ENCODE measurements around the gene PCDHGA6.
"Not testable (repeated sequence)": the region's sequence is repeated elsewhere in the genome, so short reads cannot be mapped to it uniquely, and the experiment has no call there.

PCDHGA6 gene

DNA sequence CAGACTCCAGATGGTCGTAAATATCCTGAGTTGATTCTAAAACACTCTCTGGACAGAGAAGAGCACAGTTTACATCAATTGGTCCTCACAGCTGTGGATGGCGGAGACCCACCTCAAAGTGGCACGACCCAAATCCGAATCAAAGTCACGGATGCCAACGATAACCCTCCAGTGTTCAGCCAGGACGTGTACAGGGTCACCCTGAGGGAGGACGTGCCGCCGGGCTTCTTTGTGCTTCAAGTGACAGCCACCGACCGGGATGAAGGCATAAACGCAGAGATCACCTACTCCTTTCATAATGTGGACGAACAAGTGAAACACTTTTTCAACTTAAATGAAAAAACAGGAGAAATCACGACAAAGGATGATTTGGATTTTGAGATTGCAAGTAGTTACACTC lies 13.0 kb upstream of the PCDHGA6 start:
- no peak for DNase-seq

GRCh38 chr5:141362719-141363118 lies 11.0 kb upstream of the PCDHGA6 start:
- no peak for DNase-seq

DNA sequence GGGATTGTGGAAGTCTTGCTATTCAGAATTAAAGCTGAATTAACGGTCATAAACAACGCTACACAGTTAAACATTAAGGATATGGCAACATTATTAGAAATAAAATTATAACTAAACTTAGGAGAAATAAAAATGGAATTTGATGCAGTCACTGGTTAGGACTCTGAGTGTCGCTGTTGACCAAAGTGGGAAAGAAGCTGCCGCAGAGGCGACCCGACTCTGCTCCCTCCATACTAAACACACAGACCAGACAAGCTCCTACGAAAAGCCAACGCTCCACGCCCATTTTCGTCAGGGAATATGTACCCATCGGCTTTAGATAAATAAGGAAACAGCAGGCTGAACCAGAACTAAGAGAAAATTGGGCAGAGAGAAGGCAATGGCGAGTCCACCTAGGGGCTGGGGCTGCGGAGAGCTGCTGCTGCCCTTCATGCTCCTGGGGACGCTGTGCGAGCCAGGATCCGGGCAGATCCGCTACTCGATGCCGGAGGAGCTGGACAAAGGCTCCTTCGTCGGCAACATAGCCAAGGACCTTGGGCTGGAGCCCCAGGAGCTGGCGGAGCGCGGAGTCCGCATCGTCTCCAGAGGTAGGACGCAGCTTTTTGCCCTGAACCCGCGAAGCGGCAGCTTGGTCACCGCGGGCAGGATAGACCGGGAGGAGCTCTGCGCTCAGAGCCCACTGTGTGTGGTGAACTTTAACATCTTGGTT lies 9.6 kb upstream of the PCDHGA6 start, which contains the start of gene PCDHGA5:
Gene PCDHGA5, plus strand, starts transcription at position 211 of the 709 bp plus-strand sequence. Its CDS starts 169 bp downstream, at position 380.
- DNase-seq = no peak

- DNase-seq = no peak
These were observed 7.4 kb upstream of the PCDHGA6 start for GRCh38 chr5:141366016-141366896.

GRCh38 chr5:141369994-141370848 lies 3.5 kb upstream of the PCDHGA6 start, which contains the start of gene PCDHGB3:
PCDHGB3 (plus strand) TSS chr5:141370242; CDS start chr5:141370395, 153 bp downstream.
- no peak for DNase-seq

- no peak for DNase-seq
These were observed 1.9 kb upstream of the PCDHGA6 start for GRCh38 chr5:141371572-141372475.

- DNase-seq = no peak
These were observed 936 bp downstream of the PCDHGA6 start for GRCh38 chr5:141374627-141375026.

DNA sequence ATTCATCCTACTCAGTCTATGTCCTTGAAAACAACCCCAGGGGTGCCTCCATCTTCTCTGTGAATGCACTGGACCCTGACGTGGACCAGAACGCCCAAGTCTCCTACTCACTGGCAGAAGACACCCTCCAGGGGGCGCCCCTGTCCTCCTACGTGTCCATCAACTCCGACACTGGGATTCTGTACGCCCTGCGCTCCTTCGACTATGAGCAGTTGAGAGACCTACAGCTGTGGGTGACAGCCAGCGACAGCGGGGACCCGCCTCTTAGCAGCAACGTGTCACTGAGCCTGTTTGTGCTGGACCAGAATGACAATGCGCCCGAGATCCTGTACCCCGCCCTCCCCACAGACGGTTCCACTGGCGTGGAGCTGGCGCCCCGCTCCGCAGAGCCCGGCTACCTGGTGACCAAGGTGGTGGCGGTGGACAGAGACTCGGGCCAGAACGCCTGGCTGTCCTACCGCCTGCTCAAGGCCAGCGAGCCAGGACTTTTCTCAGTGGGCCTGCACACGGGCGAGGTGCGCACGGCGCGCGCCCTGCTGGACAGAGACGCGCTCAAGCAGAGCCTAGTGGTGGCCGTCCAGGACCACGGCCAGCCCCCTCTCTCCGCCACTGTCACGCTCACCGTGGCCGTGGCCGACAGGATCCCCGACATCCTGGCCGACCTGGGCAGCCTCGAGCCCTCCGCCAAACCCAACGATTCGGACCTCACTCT lies 1.9 kb downstream of the PCDHGA6 start:
- not testable (repeated sequence) for DNase-seq

GRCh38 chr5:141382469-141383294 lies 9.0 kb downstream of the PCDHGA6 start, which contains the start of gene PCDHGA7:
PCDHGA7 (plus strand) TSS chr5:141382742; CDS start chr5:141382900, 158 bp downstream.
- DNase-seq = no peak

- no peak for DNase-seq
These were observed 9.7 kb downstream of the PCDHGA6 start for GRCh38 chr5:141383345-141383744.

- no peak for DNase-seq
These were observed 11.0 kb downstream of the PCDHGA6 start for GRCh38 chr5:141384471-141385267.

DNA sequence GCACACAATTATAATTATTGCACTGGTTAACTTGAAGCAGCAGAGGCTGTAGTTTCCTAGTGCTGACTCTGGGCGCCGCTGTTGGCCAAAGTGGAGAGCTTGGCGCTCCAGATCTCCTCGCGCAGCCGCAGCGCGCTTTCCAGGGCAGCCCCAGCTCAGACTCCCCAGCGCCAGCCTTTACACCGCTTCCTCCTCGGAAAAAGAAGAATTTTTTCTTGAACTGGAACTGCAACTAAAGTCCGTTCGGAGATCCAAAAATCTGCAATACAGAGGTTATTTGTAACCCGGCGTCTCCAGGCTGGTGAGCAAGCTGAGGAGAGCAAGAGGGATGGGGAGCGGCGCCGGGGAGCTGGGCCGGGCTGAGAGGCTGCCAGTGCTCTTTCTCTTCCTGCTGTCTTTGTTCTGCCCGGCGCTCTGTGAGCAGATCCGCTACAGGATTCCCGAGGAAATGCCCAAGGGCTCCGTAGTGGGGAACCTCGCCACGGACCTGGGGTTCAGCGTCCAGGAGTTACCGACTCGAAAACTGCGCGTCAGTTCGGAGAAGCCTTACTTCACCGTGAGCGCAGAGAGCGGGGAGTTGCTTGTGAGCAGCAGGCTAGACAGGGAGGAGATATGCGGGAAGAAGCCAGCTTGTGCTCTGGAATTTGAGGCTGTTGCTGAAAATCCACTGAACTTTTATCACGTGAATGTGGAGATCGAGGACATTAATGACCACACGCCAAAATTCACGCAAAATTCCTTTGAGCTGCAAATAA lies 14.0 kb downstream of the PCDHGA6 start, which contains the start of gene PCDHGB4:
Gene PCDHGB4, plus strand, starts transcription at position 142 of the 755 bp plus-strand sequence. Its CDS starts 187 bp downstream, at position 329.
- DNase-seq = not testable (repeated sequence)

- DNase-seq = no peak
These were observed 15.0 kb downstream of the PCDHGA6 start for GRCh38 chr5:141388661-141389060.

DNA sequence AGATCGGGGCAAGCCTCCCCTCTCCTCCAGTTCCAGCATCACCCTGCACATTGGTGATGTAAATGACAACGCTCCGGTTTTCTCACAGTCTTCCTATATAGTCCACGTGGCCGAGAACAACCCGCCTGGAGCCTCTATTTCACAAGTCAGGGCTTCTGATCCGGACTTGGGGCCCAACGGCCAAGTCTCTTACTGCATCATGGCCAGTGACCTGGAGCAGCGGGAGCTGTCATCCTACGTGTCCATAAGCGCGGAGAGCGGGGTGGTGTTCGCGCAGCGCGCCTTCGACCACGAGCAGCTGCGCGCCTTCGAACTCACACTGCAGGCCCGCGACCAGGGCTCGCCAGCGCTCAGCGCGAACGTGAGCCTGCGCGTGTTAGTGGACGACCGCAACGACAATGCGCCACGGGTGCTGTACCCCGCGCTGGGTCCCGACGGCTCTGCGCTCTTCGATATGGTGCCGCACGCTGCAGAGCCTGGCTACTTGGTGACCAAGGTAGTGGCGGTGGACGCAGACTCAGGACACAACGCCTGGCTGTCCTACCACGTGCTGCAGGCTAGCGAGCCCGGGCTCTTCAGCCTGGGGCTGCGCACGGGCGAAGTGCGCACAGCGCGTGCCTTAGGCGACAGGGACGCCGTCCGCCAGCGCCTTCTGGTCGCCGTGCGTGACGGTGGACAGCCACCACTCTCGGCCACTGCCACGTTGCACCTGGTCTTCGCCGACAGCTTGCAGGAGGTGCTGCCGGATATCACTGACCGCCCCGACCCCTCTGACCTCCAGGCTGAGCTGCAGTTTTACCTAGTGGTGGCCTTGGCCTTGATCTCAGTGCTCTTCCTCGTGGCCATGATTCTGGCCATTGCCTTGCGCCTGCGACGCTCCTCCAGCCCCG lies 15.7 kb downstream of the PCDHGA6 start:
- DNase-seq = no peak

DNA sequence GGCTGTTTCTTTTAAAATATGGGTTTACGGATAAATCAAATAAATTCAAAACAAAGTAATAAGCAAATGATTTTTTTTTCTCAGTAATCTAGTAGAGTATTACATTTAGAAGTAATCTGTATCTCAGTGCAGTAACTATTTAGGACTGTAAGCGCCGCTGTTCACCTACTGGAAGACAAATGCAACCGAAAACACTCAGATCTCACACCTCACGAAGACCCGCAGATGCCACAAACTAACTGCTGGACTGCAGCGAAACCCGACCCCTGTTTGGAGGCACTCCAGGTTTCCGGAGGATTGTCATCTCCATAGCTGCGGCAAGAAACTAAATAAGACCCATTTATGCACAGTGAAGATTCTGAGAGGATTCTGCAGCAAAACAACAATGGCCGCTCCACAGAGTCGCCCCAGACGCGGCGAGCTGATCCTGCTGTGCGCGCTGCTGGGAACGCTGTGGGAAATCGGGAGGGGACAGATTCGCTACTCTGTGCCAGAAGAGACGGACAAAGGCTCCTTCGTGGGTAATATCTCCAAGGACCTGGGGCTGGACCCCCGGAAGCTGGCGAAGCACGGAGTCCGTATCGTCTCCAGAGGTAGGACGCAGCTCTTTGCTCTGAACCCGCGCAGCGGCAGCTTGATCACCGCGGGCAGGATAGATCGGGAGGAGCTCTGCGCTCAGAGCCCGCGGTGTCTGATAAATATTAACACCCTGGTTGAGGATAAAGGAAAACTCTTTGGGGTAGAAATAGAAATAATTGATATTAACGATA lies 18.9 kb downstream of the PCDHGA6 start, which contains the start of gene PCDHGA8:
Gene PCDHGA8, plus strand, starts transcription at position 205 of the 770 bp plus-strand sequence. Its CDS starts 181 bp downstream, at position 386.
- no peak for DNase-seq

DNA sequence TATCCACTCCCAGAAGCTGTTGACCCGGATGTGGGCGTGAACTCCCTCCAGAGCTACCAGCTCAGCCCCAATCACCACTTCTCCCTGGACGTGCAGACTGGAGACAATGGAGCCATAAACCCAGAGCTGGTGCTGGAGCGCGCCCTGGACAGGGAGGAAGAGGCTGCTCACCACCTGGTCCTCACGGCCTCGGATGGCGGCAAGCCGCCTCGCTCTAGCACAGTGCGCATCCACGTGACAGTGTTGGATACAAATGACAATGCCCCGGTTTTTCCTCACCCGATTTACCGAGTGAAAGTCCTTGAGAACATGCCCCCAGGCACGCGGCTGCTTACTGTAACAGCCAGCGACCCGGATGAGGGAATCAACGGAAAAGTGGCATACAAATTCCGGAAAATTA lies 19.6 kb downstream of the PCDHGA6 start:
- DNase-seq = no peak
